ENCODE results near the gene YIF1A. TPM values are rescaled to one million over a fixed set of nuclear protein-coding genes. Genes with fewer than 3 reads are reported as not detected.

YIF1A gene
- 187 and 189 TPM in 2 replicates for total RNA-seq

- peak within 1 kb of the TSS; percentile 90 for H3K4me3 ChIP-seq (ENCODE audit: low read depth, low read length)
- peak; percentile 100 for DNase-seq (ENCODE audit: low read depth)
- TF ChIP-seq CTCF (IDR thresholded peaks at IDR 0.05; ENCODE audit: insufficient read depth, low read depth, low read length), result no peak
Measured at GRCh38 chr11:66288671-66289547, at the start of gene YIF1A. YIF1A (minus strand) TSS chr11:66289143; CDS start chr11:66288985, 158 bp downstream.

- no peak for TF ChIP-seq CTCF (IDR thresholded peaks at IDR 0.05; ENCODE audit: insufficient read depth, low read depth, low read length)
- no peak overlapping the region for H3K4me3 ChIP-seq (ENCODE audit: low read depth, low read length)
- DNase-seq (ENCODE audit: low read depth), result no peak
Measured at GRCh38 chr11:66337103-66337899, 48.4 kb upstream of the YIF1A start.

GRCh38 chr11:66336234-66337102 lies 47.5 kb upstream of the YIF1A start, which contains the start of gene RIN1:
RIN1 (minus strand) TSS chr11:66336434; CDS start chr11:66336402, 32 bp downstream.
- DNase-seq (ENCODE audit: low read depth), result peak; percentile 97
- peak within 1 kb of the TSS; percentile 67 for H3K4me3 ChIP-seq (ENCODE audit: low read depth, low read length)
- TF ChIP-seq CTCF (IDR thresholded peaks at IDR 0.05; ENCODE audit: insufficient read depth, low read depth, low read length), result peak; percentile 56

GRCh38 chr11:66335531-66336233 lies 46.7 kb upstream of the YIF1A start:
- peak; percentile 7 for TF ChIP-seq CTCF (IDR thresholded peaks at IDR 0.05; ENCODE audit: insufficient read depth, low read depth, low read length)
- DNase-seq (ENCODE audit: low read depth), result peak; percentile 72
- peak overlapping the region; percentile 67 for H3K4me3 ChIP-seq (ENCODE audit: low read depth, low read length)

GRCh38 chr11:66334605-66335442 lies 45.9 kb upstream of the YIF1A start:
- peak overlapping the region; percentile 67 for H3K4me3 ChIP-seq (ENCODE audit: low read depth, low read length)
- no peak for DNase-seq (ENCODE audit: low read depth)
- no peak for TF ChIP-seq CTCF (IDR thresholded peaks at IDR 0.05; ENCODE audit: insufficient read depth, low read depth, low read length)
